GM23338 (cell line): ENCODE data around the gene TERB2. TPM values are rescaled to one million over a fixed set of nuclear protein-coding genes. Genes with fewer than 3 reads are reported as not detected.
A peak's percentile ranks its signal among the peaks of the same experiment; 100 is the strongest.
"Not testable (repeated sequence)": the region's sequence is repeated elsewhere in the genome, so short reads cannot be mapped to it uniquely, and the experiment has no call there.

ENCODE experiments used
- ATAC-seq: fragments of 200-7000 bp; cut with Tn5 transposase; 3 replicates; pipeline ENCODE4 v1.9.1; 2020
- DNase-seq: peaks from one replicate; pipeline ENCODE4 v3.0.0-alpha.2; 2015; ENCODE audit warnings: low spot score
- H2AFZ ChIP-seq: fragments of 200-600 bp; sonication (generic); 2 replicates; pipeline ENCODE4 v1.8.0; 2016; ENCODE audit warnings: antibody characterized with exemption, mild to moderate bottlenecking, moderate library complexity
- H3F3A ChIP-seq: fragments of 200-600 bp; sonication (generic); replicated peaks from 2 replicates; pipeline ENCODE4 v1.8.0; 2017; ENCODE audit warnings: antibody characterized with exemption, mixed run types, low read depth
- H3K27ac ChIP-seq: fragments of 200-600 bp; sonication (generic); 2 replicates; pipeline ENCODE4 v1.6.1; 2016; ENCODE audit warnings: low read depth
- H3K27me3 ChIP-seq: fragments of 200-600 bp; sonication (generic); 2 replicates; pipeline ENCODE4 v1.8.0; 2016; ENCODE audit warnings: mild to moderate bottlenecking, mixed run types, moderate library complexity; ENCODE audit not compliant: insufficient read depth
- H3K36me3 ChIP-seq: fragments of 200-600 bp; sonication (generic); 2 replicates; pipeline ENCODE4 v1.8.0; 2016; ENCODE audit warnings: mild to moderate bottlenecking; ENCODE audit not compliant: insufficient read depth
- H3K4me1 ChIP-seq: fragments of 200-600 bp; sonication (generic); 2 replicates; pipeline ENCODE4 v1.8.0; 2016; ENCODE audit warnings: mild to moderate bottlenecking, moderate library complexity; ENCODE audit not compliant: insufficient read depth
- H3K4me2 ChIP-seq: fragments of 200-600 bp; sonication (generic); 2 replicates; pipeline ENCODE4 v1.7.1; 2017; ENCODE audit warnings: mixed run types
- H3K4me3 ChIP-seq: fragments of 200-600 bp; sonication (generic); 2 replicates; pipeline ENCODE4 v1.6.1; 2016; ENCODE audit warnings: mixed run types
- H3K79me2 ChIP-seq: fragments of 200-600 bp; sonication (generic); replicated peaks from 2 replicates; pipeline ENCODE4 v1.8.0; 2017; ENCODE audit warnings: mild to moderate bottlenecking; ENCODE audit not compliant: insufficient read depth
- H3K9me2 ChIP-seq: fragments of 200-600 bp; sonication (generic); 2 replicates; pipeline ENCODE4 v1.8.0; 2017; ENCODE audit not compliant: insufficient read depth
- H4K20me1 ChIP-seq: fragments of 200-600 bp; sonication (generic); replicated peaks from 2 replicates; pipeline ENCODE4 v1.8.0; 2017; ENCODE audit warnings: mild to moderate bottlenecking; ENCODE audit not compliant: insufficient read depth
- H3K27ac Mint-ChIP-seq: 2 replicates; pipeline ENCODE4 v1.8.0; 2020; ENCODE audit warnings: inconsistent platforms, mild to moderate bottlenecking, moderate library complexity, mixed read lengths
- H3K27me3 Mint-ChIP-seq: 3 replicates; pipeline ENCODE4 v1.8.0; 2022; ENCODE audit warnings: low read depth, mild to moderate bottlenecking, moderate library complexity, mixed read lengths, inconsistent platforms; ENCODE audit not compliant: insufficient read depth, poor library complexity
- H3K36me3 Mint-ChIP-seq: 3 replicates; pipeline ENCODE4 v1.8.0; 2021; ENCODE audit warnings: low read depth, mild to moderate bottlenecking, inconsistent platforms, moderate library complexity, mixed read lengths
- H3K4me1 Mint-ChIP-seq: 3 replicates; pipeline ENCODE4 v1.8.0; 2020; ENCODE audit warnings: mild to moderate bottlenecking, inconsistent platforms, mixed read lengths
- H3K4me3 Mint-ChIP-seq: 3 replicates; pipeline ENCODE4 v1.8.0; 2021; ENCODE audit warnings: moderate library complexity, mild to moderate bottlenecking, inconsistent platforms, mixed read lengths
- H3K9me3 Mint-ChIP-seq: 3 replicates; pipeline ENCODE4 v1.8.0; 2020; ENCODE audit warnings: moderate library complexity, mild to moderate bottlenecking, inconsistent platforms, mixed read lengths
- CREB1 ChIP-seq: fragments of 250-450 bp; sonication (Bioruptor Pico); IDR thresholded peaks from 2 replicates; pipeline ENCODE4 v1.5.0; 2020; ENCODE audit warnings: low read depth, mild to moderate bottlenecking, moderate library complexity
- CTCF ChIP-seq, 2 experiments: fragments of 200-600 bp in 1 of 2; sonication (generic) in 1 of 2; conservative IDR thresholded peaks; 2 replicates each; pipeline versions ENCODE4 v1.5.1 to v1.6.1; 2016 to 2017; ENCODE audit warnings: antibody characterized with exemption in 2 of 2, low read depth in 2 of 2, mild to moderate bottlenecking in 2 of 2, moderate library complexity in 1 of 2
- NANOG ChIP-seq: IDR thresholded peaks from 2 replicates; pipeline ENCODE4 v1.6.1; 2016; ENCODE audit warnings: antibody characterized with exemption, borderline replicate concordance
- POLR2AphosphoS5 ChIP-seq: IDR thresholded peaks from 2 replicates; pipeline ENCODE4 v1.6.1; 2016; ENCODE audit warnings: antibody characterized with exemption, low read depth
- STAT1 ChIP-seq: IDR thresholded peaks from one replicate; pipeline ENCODE4 v1.6.1; 2016; ENCODE audit warnings: antibody characterized with exemption; ENCODE audit not compliant: unreplicated experiment
- polyA plus RNA-seq: library from polyadenylated mRNA; unstranded; fragments of >200 nt; fragmentation: Nextera tagmentation; extraction: Ambion mirVana; gene quantifications from 2 replicates; pipeline ENCODE4 v1.2.1, GENCODE V29; 2016
- total RNA-seq: library from RNA; depleted of rRNA; stranded (reverse); fragments of >200 nt; shearing (Covaris generic); gene quantifications from 2 replicates; pipeline ENCODE4 v1.2.3, GENCODE V29; 2014

Gene TERB2
- total and polyA plus RNA-seq, 2 experiments from 2014 or later, result not detected

GRCh38 chr15:44988870-44989219 lies 32.4 kb downstream of the TERB2 start:
- not testable (repeated sequence) for H3K27ac Mint-ChIP-seq, H3K27ac ChIP-seq, ATAC-seq, H3K9me3 Mint-ChIP-seq, H3K79me2 ChIP-seq, H3F3A ChIP-seq, H3K27me3 Mint-ChIP-seq, H3K4me2 ChIP-seq, H3K4me3 Mint-ChIP-seq, H3K9me2 ChIP-seq, H3K36me3 Mint-ChIP-seq, H3K36me3 ChIP-seq, H3K4me1 Mint-ChIP-seq, H3K27me3 ChIP-seq, H4K20me1 ChIP-seq, H2AFZ ChIP-seq, H3K4me1 ChIP-seq, H3K4me3 ChIP-seq
- peak; percentile 9 to 25; a peak in 1 of 4 replicates for TF ChIP-seq CTCF (conservative IDR thresholded peaks at IDR 0.05; ENCODE audit: low read depth in 2 of 2)
- peak; percentile 25 for DNase-seq

- H3K9me3 Mint-ChIP-seq, H3K36me3 ChIP-seq, H3K4me1 ChIP-seq, H3K79me2 ChIP-seq, H3K4me2 ChIP-seq, H4K20me1 ChIP-seq, H3K4me3 Mint-ChIP-seq, H2AFZ ChIP-seq, ATAC-seq, H3K27me3 ChIP-seq, H3K27me3 Mint-ChIP-seq, DNase-seq, H3K27ac ChIP-seq, H3K4me1 Mint-ChIP-seq, H3K36me3 Mint-ChIP-seq, H3K27ac Mint-ChIP-seq, H3K9me2 ChIP-seq, H3K4me3 ChIP-seq, H3F3A ChIP-seq: not testable (repeated sequence)
Measured at GRCh38 chr15:44997632-44998031, 41.1 kb downstream of the TERB2 start.

GRCh38 chr15:44999105-44999504 lies 42.6 kb downstream of the TERB2 start:
- H2AFZ ChIP-seq, result no peak overlapping the region
- no peak for DNase-seq
- Mint-ChIP-seq H3K27ac (no peak overlapping the region), H3K36me3 (no peaks in the 10 kb centered on the region), H3K4me3 (no peak overlapping the region), H3K27me3 (peaks cover 2% of the 10 kb centered on the region), H3K9me3 (peaks cover 4% of the 10 kb centered on the region; the same call in 1 of the 3 replicates), H3K4me1 (peaks cover 6% of the 10 kb centered on the region; the same call in 1 of the 3 replicates)
- H3K4me2 ChIP-seq, result no peak overlapping the region
- H3K4me3 ChIP-seq, result no peak overlapping the region
- no peaks in the 10 kb centered on the region for H3K36me3 ChIP-seq
- H3K9me2 ChIP-seq, result 0 out of 2 replicates have a peak, but pooled peaks cover 6% of the 10 kb centered on the region
- no peak for ATAC-seq
- H3K27me3 ChIP-seq, result no peaks in the 10 kb centered on the region
- no peaks in the 10 kb centered on the region for H3K79me2 ChIP-seq
- no peaks in the 10 kb centered on the region for H4K20me1 ChIP-seq
- H3K27ac ChIP-seq, result no peak overlapping the region
- H3F3A ChIP-seq, result no peaks in the 10 kb centered on the region
- TF ChIP-seq POLR2AphosphoS5 (no peak), NANOG (no peak), STAT1 (no peak), CREB1 (CRISPR knock-in tag) (no peak)
- no peaks in the 10 kb centered on the region for H3K4me1 ChIP-seq

GRCh38 chr15:45001180-45001579 lies 44.7 kb downstream of the TERB2 start:
- not testable (repeated sequence) for DNase-seq, H3K4me1 Mint-ChIP-seq, H3K4me2 ChIP-seq, H3F3A ChIP-seq, H3K27ac ChIP-seq, ATAC-seq, H3K4me3 Mint-ChIP-seq, H3K4me3 ChIP-seq, H3K27me3 Mint-ChIP-seq, H4K20me1 ChIP-seq, H3K9me2 ChIP-seq, H3K36me3 Mint-ChIP-seq, H3K4me1 ChIP-seq, H2AFZ ChIP-seq, H3K79me2 ChIP-seq, H3K27ac Mint-ChIP-seq, H3K9me3 Mint-ChIP-seq, H3K36me3 ChIP-seq, H3K27me3 ChIP-seq

- H3K27ac ChIP-seq, H3K79me2 ChIP-seq, DNase-seq, H3K27me3 ChIP-seq, H3K27ac Mint-ChIP-seq, ATAC-seq, H4K20me1 ChIP-seq, H3K4me1 ChIP-seq, H3K4me3 ChIP-seq, H3K4me2 ChIP-seq, H3K4me1 Mint-ChIP-seq, H3K36me3 Mint-ChIP-seq, H2AFZ ChIP-seq, H3K27me3 Mint-ChIP-seq, H3K36me3 ChIP-seq, H3F3A ChIP-seq, H3K9me2 ChIP-seq, H3K4me3 Mint-ChIP-seq: not testable (repeated sequence)
- H3K9me3 Mint-ChIP-seq, result peaks cover 20% of the 10 kb centered on the region
Measured at GRCh38 chr15:45003731-45004410, 47.4 kb downstream of the TERB2 start.
